HG03064 (cell line): ENCODE measurements around the gene BSN.

ENCODE experiments used
- ATAC-seq: cut with Tn5 transposase; IDR thresholded peaks from one replicate; pipeline ENCODE4 v1.9.1; 2021; ENCODE audit warnings: low read depth; ENCODE audit not compliant: unreplicated experiment

BSN gene

GRCh38 chr3:49650177-49650576, 95.9 kb downstream of the BSN start:
- no peak for ATAC-seq

DNA sequence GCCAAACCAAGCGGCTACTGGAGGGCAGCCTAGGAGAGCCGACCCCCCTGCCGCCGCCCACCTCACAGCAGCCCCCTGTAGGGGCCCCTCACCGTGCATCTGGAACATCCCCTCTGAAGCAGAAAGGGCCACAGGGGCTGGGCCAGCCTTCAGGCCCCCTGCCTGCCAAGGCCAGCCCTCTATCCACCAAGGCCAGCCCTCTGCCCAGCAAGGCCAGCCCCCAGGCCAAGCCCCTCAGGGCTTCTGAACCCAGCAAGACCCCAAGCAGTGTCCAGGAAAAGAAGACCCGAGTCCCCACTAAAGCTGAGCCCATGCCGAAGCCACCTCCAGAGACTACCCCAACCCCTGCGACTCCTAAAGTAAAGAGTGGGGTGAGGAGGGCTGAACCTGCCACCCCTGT, 96.4 kb downstream of the BSN start:
- no peak for ATAC-seq

DNA sequence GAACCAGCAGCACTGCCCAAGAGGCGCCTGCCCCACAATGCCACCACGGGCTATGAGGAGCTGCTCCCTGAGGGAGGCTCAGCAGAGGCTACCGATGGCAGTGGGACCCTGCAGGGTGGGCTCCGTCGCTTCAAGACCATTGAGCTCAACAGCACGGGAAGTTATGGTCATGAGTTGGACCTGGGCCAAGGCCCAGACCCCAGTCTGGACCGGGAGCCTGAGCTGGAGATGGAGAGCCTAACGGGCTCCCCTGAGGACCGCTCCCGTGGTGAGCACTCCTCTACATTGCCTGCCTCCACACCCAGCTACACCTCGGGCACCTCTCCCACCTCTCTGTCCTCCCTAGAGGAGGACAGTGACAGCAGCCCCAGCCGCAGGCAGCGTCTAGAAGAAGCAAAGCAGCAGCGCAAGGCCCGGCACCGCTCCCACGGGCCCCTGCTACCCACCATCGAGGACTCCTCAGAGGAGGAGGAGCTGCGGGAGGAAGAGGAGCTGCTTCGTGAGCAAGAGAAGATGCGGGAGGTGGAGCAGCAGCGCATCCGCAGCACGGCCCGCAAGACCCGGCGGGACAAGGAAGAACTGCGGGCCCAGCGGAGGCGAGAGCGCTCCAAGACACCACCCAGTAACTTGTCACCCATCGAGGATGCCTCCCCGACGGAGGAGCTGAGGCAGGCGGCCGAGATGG, 98.1 kb downstream of the BSN start:
- no peak for ATAC-seq

DNA sequence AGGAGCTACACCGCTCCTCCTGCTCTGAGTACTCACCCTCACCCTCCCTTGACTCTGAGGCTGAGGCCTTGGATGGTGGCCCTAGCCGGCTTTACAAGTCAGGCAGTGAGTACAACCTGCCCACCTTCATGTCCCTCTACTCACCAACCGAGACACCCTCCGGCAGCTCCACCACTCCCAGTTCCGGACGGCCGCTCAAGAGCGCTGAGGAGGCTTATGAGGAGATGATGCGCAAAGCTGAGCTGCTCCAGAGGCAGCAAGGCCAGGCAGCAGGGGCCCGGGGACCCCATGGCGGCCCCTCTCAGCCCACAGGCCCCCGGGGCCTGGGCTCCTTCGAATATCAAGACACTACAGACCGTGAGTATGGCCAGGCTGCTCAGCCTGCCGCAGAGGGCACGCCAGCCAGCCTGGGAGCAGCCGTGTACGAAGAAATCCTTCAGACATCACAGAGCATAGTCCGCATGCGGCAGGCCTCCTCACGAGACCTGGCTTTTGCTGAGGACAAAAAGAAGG, 98.7 kb downstream of the BSN start:
- no peak for ATAC-seq

DNA sequence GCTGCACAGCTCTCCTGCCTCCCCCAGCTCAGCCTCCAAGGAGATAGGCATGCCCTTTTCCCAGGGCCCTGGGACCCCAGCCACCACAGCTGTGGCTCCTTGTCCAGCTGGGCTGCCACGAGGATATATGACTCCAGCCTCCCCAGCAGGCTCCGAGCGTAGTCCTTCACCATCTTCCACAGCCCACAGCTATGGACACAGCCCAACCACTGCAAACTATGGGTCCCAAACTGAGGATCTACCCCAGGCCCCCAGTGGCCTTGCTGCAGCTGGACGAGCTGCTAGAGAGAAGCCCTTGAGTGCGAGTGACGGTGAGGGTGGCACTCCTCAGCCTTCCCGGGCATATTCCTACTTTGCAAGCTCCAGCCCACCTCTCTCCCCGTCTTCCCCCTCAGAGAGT, 99.3 kb downstream of the BSN start:
- no peak for ATAC-seq

DNA sequence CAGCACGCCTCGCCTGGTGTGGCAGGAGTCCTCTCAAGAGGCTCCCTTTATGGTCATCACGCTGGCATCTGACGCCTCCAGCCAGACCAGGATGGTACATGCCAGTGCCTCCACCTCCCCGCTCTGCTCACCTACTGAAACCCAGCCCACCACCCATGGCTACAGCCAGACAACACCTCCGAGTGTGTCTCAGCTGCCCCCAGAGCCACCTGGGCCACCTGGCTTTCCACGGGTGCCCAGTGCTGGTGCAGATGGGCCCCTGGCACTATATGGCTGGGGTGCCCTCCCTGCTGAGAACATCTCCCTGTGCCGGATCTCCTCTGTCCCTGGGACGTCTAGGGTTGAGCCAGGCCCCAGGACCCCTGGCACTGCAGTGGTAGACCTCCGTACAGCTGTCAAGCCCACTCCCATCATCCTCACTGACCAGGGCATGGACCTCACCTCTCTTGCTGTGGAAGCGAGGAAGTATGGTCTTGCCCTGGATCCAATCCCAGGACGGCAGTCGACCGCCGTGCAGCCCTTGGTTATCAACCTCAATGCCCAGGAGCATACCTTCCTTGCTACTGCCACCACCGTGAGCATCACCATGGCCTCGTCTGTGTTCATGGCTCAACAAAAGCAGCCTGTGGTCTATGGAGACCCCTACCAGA, 100.0 kb downstream of the BSN start:
- no peak for ATAC-seq

GRCh38 chr3:49654955-49655556, 100.8 kb downstream of the BSN start:
- no peak for ATAC-seq

DNA sequence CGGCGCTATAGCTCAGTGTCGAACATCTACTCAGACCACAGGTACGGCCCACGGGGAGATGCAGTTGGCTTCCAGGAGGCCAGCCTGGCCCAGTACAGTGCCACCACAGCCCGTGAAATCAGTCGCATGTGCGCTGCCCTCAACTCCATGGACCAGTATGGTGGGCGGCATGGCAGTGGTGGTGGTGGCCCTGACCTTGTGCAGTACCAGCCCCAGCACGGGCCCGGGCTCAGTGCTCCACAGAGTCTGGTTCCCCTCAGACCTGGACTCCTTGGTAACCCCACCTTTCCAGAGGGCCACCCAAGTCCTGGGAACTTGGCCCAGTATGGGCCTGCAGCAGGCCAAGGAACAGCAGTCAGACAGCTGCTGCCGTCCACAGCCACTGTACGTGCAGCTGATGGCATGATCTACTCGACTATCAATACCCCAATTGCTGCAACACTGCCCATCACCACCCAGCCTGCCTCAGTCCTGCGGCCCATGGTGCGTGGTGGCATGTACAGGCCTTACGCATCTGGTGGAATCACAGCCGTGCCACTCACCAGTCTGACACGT, 101.5 kb downstream of the BSN start:
- ATAC-seq = no peak

- ATAC-seq = no peak
Observed at GRCh38 chr3:49656541-49657112, 102.3 kb downstream of the BSN start.

DNA sequence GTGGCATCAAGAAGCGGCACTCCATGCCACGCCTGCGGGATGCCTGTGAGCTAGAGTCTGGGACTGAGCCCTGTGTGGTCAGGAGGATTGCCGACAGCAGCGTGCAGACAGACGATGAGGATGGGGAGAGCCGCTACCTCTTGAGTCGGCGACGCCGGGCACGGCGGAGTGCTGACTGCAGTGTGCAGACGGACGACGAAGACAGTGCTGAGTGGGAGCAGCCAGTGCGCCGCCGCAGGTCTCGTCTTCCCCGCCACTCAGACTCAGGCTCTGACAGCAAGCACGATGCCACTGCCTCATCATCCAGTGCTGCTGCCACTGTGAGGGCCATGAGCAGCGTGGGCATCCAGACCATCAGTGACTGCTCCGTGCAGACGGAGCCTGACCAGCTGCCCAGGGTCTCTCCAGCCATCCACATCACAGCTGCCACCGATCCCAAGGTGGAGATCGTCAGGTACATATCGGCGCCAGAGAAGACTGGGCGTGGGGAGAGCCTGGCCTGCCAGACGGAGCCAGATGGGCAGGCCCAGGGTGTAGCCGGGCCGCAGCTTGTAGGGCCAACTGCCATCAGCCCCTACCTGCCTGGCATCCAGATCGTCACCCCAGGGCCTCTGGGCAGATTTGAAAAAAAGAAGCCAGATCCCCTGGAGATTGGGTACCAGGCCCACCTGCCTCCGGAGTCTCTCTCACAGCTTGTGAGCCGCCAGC, 103.1 kb downstream of the BSN start:
- no peak for ATAC-seq

DNA sequence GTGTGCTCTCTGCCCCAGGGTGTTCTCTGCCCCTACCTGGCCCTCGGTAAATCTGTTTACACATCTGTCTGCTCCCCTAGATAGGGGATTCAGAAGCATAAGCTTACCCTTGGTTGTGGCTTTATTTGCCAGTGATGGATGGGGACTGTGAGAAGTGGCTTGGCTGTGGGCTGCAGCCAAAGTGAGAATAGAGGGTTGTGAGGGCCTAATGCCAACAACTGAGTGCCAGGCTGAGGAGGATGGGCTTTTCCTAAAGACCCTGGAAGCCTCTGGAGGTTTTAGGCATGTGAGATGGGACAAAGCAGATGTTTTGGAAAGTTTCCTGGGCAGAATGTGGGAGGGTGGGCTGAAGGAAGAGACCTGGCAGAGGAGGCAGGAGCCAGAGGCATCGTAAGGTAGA, 104.4 kb downstream of the BSN start:
- no peak for ATAC-seq

GRCh38 chr3:49659756-49660155, 105.5 kb downstream of the BSN start:
- no peak for ATAC-seq

DNA sequence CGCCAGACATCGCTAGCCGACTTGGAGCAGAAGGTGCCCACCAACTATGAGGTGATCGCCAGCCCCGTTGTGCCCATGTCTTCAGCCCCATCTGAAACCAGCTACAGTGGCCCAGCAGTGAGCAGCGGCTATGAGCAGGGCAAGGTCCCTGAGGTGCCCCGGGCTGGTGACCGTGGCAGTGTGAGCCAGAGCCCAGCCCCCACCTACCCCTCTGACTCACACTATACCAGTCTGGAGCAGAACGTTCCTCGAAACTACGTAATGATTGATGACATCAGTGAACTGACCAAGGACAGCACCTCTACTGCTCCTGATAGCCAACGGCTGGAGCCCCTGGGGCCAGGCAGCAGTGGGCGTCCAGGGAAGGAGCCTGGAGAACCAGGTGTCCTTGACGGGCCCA, 107.0 kb downstream of the BSN start:
- no peak for ATAC-seq

DNA sequence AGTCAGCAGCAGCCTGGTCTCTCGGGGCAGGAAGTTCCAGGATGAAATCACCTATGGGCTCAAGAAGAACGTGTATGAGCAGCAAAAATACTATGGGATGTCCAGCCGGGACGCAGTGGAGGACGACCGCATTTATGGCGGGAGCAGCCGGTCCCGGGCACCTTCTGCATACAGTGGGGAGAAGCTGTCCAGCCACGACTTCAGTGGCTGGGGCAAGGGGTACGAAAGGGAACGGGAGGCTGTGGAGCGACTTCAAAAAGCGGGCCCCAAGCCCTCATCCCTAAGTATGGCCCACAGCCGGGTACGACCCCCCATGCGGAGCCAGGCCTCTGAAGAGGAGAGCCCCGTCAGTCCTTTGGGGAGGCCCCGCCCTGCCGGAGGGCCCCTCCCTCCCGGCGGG, 107.7 kb downstream of the BSN start:
- ATAC-seq = no peak

DNA sequence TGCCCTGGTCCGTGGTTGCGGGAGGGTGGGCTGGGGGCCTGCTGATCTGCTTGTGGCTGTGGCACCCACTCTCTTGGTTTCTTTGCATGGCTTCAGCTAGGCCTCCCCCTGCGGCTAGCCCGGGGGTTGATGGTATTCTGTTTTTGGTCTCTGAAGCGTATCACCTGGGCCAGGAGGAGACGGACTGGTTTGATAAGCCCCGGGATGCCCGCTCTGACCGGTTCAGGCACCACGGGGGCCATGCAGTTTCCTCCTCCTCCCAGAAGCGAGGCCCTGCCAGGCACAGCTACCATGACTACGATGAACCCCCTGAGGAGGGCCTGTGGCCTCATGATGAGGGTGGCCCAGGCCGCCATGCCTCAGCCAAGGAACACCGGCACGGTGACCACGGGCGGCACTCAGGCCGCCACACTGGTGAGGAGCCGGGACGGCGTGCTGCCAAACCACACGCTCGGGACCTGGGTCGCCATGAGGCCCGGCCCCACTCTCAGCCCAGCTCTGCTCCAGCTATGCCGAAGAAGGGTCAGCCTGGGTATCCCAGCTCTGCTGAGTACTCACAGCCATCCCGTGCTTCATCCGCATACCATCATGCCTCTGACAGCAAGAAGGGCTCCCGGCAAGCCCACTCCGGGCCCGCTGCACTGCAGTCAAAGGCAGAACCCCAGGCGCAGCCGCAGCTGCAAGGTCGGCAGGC, 108.6 kb downstream of the BSN start:
- no peak for ATAC-seq

DNA sequence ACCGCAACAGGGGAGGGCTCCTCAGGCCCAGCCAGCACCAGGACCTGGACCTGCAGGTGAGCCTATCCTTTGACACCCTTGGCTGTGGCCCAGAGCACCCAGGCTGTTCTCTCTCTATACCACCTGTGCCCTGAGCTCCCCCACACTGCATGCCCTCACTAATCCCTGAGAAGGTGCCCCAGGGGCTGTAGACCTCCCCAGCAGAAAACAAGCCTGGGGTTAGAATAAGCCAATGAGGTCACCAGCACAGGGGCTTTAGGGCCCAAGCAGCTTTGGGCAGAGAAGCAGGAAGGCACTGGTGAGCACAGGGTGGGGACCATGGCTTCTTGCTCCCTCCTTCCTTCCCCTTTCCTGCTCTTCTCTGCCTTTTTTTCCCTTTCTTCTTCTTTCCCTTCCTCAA, 109.6 kb downstream of the BSN start:
- ATAC-seq = no peak

- ATAC-seq = no peak
Observed at GRCh38 chr3:49664300-49664699, 110.0 kb downstream of the BSN start.

DNA sequence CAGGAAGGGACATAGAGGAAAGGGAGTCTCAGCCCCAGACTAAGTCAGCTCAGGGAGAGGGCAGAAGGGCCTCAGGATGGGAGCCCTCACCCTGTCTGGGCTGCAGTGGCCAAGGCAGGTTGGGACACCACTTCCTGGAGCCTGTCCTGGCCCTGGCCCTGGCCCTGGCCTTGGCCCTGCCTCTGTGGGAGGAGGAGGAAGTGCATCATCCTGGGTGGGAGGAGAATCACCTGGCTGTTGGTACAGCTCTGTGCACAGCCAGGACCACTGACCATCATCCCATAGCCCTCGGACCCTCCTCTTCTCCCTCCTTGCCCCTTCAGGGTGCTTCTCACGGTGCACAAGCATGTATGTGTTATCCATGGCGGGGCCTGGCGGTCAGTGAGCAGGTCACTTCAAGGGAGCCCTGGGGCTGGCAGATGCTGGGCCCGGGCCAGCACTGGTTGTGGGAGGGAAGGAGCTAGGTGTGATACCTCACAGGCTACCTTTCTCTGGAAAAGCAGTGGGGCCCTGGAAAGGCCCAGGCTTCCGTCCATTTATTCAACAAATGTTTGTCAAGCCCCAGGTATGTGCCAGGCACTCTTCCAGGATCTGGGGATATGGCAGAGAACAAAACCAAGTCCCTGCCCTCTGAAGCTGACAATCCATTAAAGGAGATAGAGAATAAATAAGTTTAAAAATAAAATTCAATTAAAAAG, 111.7 kb downstream of the BSN start:
- ATAC-seq = no peak

- no peak for ATAC-seq
Observed at GRCh38 chr3:49666592-49666991, 112.3 kb downstream of the BSN start.
